Measurements from ENCODE around the gene FXYD4. TPM values are rescaled to one million over a fixed set of nuclear protein-coding genes. Genes with fewer than 3 reads are reported as not detected.

FXYD4 gene
- total and polyA plus RNA-seq, 4 experiments from 2014 or later = not detected

DNA sequence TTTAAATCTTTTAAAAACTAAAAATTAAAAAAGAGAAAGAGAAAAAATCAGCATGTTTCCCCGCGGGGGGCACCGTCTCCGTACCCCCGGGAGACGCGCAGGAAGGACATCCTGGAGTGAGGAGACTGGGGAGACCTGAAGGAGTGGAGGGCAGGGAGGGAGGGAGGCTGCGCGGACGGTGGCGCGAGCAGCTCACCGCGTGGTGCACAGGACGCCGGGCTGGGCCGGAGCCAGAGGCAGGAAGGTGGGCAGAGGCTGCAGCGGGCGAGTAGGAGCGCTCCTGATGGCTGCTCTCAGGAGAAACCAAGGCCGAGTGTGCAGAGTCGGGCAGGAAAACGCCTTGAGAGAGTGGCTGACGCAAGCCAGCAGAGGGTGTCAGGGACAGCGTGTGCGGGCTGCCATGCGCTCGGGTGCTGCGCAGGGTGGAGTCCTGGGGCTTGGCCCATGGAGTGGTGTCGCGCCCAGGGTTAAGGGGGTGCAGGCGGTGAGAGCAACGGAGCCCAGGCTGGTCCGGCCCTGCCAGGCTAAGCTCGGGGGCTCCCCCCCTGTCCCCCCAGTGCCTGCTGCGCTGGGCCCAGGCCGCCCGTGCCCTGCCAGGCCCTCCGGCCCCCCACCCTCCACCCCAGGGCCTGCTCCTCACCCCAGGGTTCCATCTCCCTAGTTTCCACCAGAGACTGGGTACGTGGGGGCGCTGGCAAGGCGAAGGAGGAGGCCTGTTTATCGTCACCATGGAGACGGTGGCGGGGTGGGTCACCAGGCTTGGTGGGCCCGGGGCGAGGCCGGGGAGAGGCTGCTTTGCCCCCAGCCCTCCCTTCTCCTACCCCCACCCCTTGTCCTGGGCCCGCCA lies 28.9 kb upstream of the FXYD4 start:
- Histone ChIP-seq H3K27me3 (ENCODE audit: insufficient read depth, low read length) (no peaks in the 10 kb centered on the region), H3K27ac (ENCODE audit: low read depth, low read length) (no peak overlapping the region), H3K9me3 (ENCODE audit: control insufficient read depth in 1 of 2, low read length in 2 of 2) (no peaks in the 10 kb centered on the region), H3K36me3 (ENCODE audit: insufficient read depth, low read length) (no peaks in the 10 kb centered on the region), H3K4me1 (ENCODE audit: insufficient read depth, low read length) (peaks cover 8% of the 10 kb centered on the region), H3K4me3 (ENCODE audit: low read length in 2 of 2) (no peak overlapping the region)
- Mint-ChIP-seq H3K4me1 (peaks cover 13 to 40% (median 20%) of the 10 kb centered on the region in 4 donors), H3K27me3 (peaks cover 3% of the 10 kb centered on the region in 2 donors), H3K27ac (no peak overlapping the region), H3K36me3 (no peaks in the 10 kb centered on the region), H3K9me3 (no peaks in the 10 kb centered on the region), H3K4me3 (no peak overlapping the region)
- no peak for DNase-seq
- ChIA-PET POLR2A (ENCODE audit: partially characterized antibody) (no interaction called here), CTCF (ENCODE audit: partially characterized antibody) (no interaction called here)
- intact Hi-C loops (cut with micrococcal nuclease) = no loop called here

DNA sequence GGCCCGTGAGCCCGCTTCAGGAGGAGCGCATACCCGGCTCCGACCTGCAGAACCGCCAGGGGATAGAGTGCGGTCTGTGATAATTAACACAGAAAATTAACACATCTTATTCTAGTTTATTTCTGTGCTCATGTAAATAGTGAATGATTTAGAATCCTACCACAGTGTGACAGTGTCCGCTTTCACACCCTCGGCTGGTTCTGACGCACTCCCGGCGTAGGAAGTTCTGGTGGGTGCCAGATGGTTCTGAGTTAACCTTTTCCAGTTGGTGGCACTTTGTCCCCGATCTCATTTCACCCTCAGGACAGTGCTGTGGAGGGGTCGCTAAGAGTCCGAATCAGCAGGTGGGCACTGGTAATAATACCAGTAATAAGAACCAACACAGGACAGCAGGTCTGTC lies 28.3 kb upstream of the FXYD4 start:
- Mint-ChIP-seq H3K4me1 (peaks cover 14 to 40% (median 23%) of the 10 kb centered on the region in 4 donors), H3K4me3 (no peak overlapping the region), H3K27me3 (peaks cover 3% of the 10 kb centered on the region in 2 donors), H3K36me3 (no peaks in the 10 kb centered on the region), H3K27ac (no peak overlapping the region), H3K9me3 (no peaks in the 10 kb centered on the region)
- no peak overlapping the region for H3K27ac ChIP-seq (ENCODE audit: low read depth, low read length)
- H3K4me1 ChIP-seq (ENCODE audit: insufficient read depth, low read length) = peaks cover 12% of the 10 kb centered on the region
- H3K4me3 ChIP-seq (ENCODE audit: low read length in 2 of 2) = no peak overlapping the region
- no peak for DNase-seq
- intact Hi-C loops (cut with micrococcal nuclease) = no loop called here
- H3K36me3 ChIP-seq (ENCODE audit: insufficient read depth, low read length) = no peaks in the 10 kb centered on the region
- H3K9me3 ChIP-seq (ENCODE audit: control insufficient read depth in 1 of 2, low read length in 2 of 2) = no peaks in the 10 kb centered on the region
- CTCF ChIA-PET (ENCODE audit: partially characterized antibody) = no interaction called here
- POLR2A ChIA-PET (ENCODE audit: partially characterized antibody) = no interaction called here
- H3K27me3 ChIP-seq (ENCODE audit: insufficient read depth, low read length) = no peaks in the 10 kb centered on the region

DNA sequence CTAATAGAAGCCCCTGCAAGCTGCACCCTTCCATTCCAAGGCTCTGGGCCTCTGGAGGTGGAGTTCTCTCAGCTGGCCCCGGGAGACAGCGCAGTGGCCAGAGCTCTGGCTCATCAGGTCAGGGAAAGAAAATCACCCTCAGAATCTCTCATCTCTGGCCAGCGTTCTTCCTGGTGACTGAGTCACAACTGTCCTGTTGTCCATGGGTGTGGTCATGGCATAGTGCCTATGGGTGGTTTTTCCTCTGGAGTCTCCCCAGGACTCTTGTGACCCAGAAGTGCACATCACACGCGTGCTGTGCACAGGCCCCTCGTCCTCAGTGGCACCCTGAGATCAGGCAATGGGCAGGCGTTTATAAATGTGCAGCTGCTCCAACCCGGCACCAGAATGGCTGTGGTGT lies 27.4 kb upstream of the FXYD4 start:
- H3K4me1 Mint-ChIP-seq = peaks cover 21 to 41% (median 27%) of the 10 kb centered on the region in 4 donors
- no peak for DNase-seq
- intact Hi-C loops (cut with micrococcal nuclease) = no loop called here
- peak overlapping the region in 3 of 7 donors; percentile 13 to 63 (median 57) for H3K27ac Mint-ChIP-seq
- H3K27me3 Mint-ChIP-seq = peaks cover 3 to 7% of the 10 kb centered on the region in 2 donors
- no peak overlapping the region for H3K4me3 ChIP-seq (ENCODE audit: low read length in 2 of 2)
- no peaks in the 10 kb centered on the region for H3K36me3 ChIP-seq (ENCODE audit: insufficient read depth, low read length)
- no peak overlapping the region for H3K27ac ChIP-seq (ENCODE audit: low read depth, low read length)
- H3K4me1 ChIP-seq (ENCODE audit: insufficient read depth, low read length) = peaks cover 20% of the 10 kb centered on the region
- H3K9me3 Mint-ChIP-seq = no peaks in the 10 kb centered on the region
- no peaks in the 10 kb centered on the region for H3K9me3 ChIP-seq (ENCODE audit: control insufficient read depth in 1 of 2, low read length in 2 of 2)
- CTCF ChIA-PET (ENCODE audit: partially characterized antibody) = interaction anchor here (1.5 to 2.0 kb wide), 2 partner anchors 51 to 78 kb away, joined by 4 to 13 read pairs; no protein-coding TSS in a partner anchor
- H3K36me3 Mint-ChIP-seq = no peaks in the 10 kb centered on the region
- no peaks in the 10 kb centered on the region for H3K27me3 ChIP-seq (ENCODE audit: insufficient read depth, low read length)
- POLR2A ChIA-PET (ENCODE audit: partially characterized antibody) = no interaction called here
- no peak overlapping the region for H3K4me3 Mint-ChIP-seq

DNA sequence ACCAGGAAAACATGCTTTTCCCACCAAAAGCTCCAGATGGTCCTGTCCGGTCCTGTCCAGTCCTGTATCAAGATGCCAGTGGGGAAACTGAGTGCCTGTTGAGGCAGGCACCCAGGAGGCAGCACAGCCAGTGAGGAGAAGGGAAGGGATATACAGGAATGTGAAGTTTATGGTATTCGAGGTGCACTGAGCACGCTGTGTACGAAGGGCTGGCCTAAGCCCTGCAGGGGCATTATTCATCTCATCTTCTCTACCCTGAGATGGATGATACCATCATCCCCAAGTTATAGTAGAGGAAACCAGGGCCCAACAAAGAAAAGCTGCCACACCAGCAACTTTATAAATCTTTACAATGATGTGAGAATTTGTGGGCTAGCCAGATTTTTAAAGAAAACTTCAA lies 23.4 kb upstream of the FXYD4 start:
- Mint-ChIP-seq H3K4me3 (peak overlapping the region in 1 of 8 donors; percentile 50), H3K9me3 (no peaks in the 10 kb centered on the region), H3K36me3 (no peaks in the 10 kb centered on the region), H3K27ac (peak overlapping the region in 5 of 7 donors; percentile 10 to 83 (median 38)), H3K27me3 (peaks cover 6 to 7% of the 10 kb centered on the region in 2 donors), H3K4me1 (peaks cover 16 to 31% (median 23%) of the 10 kb centered on the region in 4 donors)
- H3K36me3 ChIP-seq (ENCODE audit: insufficient read depth, low read length) = no peaks in the 10 kb centered on the region
- intact Hi-C loops (cut with micrococcal nuclease) = loop anchor here (1.0 to 5.0 kb wide), 8 partner anchors 14 to 595 kb away; partner anchors contain the start of gene CSGALNACT2
- H3K4me3 ChIP-seq (ENCODE audit: low read length in 2 of 2) = no peak overlapping the region
- peaks cover 20% of the 10 kb centered on the region for H3K4me1 ChIP-seq (ENCODE audit: insufficient read depth, low read length)
- no peak for DNase-seq
- H3K9me3 ChIP-seq (ENCODE audit: control insufficient read depth in 1 of 2, low read length in 2 of 2) = no peaks in the 10 kb centered on the region
- CTCF ChIA-PET (ENCODE audit: partially characterized antibody) = interaction anchor here (0.7 to 5.3 kb wide), 19 partner anchors 8 to 209 kb away, joined by 3 to 153 read pairs (median 5); no protein-coding TSS in a partner anchor
- no peaks in the 10 kb centered on the region for H3K27me3 ChIP-seq (ENCODE audit: insufficient read depth, low read length)
- POLR2A ChIA-PET (ENCODE audit: partially characterized antibody) = interaction anchor here (1.0 to 2.7 kb wide), 8 partner anchors 15 to 146 kb away, joined by 3 to 33 read pairs (median 7); partner anchors contain the start of gene RASGEF1A
- H3K27ac ChIP-seq (ENCODE audit: low read depth, low read length) = no peak overlapping the region

DNA sequence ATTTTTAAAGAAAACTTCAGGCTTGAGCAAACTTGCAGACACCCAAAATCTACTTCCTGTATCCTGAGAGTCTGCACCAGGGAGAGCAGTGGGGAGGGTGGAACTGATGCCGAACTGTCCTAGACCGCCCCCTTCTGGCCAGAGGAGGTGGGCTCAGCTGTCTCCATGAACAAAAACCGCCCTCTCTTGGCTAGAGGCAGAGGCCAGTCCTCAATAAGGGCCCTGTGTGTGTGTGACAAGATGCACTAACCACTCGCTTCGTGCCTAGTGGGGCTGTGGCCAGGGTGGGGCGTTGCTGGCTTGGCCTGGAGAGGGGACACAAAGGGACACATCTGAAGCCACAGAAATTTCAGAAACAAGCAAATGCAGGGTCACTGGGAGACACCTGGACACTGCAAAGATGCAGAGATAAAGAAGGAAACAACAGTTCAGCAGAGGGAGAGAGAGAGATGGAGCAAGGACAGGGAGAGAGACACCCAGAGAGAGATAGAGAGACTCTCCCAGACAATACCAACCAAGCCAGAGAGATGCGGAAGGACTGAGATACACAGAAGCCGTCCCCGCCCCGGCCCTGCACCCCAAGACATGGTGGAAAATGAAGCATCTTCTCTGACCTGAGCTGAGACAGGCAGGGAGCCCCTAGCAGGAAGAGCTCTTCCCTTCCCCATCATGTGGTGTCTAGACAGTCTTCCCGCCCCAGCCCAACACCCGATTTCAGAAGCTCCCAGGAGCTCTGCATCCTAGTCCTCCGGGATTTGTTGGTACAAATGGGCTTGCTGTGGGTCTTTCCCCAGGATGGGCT lies 22.7 kb upstream of the FXYD4 start:
- H3K9me3 ChIP-seq (ENCODE audit: control insufficient read depth in 1 of 2, low read length in 2 of 2) = no peaks in the 10 kb centered on the region
- no peaks in the 10 kb centered on the region for H3K9me3 Mint-ChIP-seq
- H3K4me1 Mint-ChIP-seq = peaks cover 16 to 30% (median 23%) of the 10 kb centered on the region in 4 donors
- H3K4me1 ChIP-seq (ENCODE audit: insufficient read depth, low read length) = peaks cover 20% of the 10 kb centered on the region
- H3K36me3 Mint-ChIP-seq = no peaks in the 10 kb centered on the region
- no peak overlapping the region for H3K4me3 ChIP-seq (ENCODE audit: low read length in 2 of 2)
- peak; percentile 85 to 87 (median 86) for DNase-seq
- CTCF ChIA-PET (ENCODE audit: partially characterized antibody) = interaction anchor here (0.7 to 5.3 kb wide), 35 partner anchors 8 to 209 kb away, joined by 3 to 153 read pairs (median 4); no protein-coding TSS in a partner anchor
- H3K27ac Mint-ChIP-seq = peak overlapping the region in 6 of 7 donors; percentile 36 to 83 (median 57)
- no peaks in the 10 kb centered on the region for H3K36me3 ChIP-seq (ENCODE audit: insufficient read depth, low read length)
- no peaks in the 10 kb centered on the region for H3K27me3 ChIP-seq (ENCODE audit: insufficient read depth, low read length)
- H3K27me3 Mint-ChIP-seq = peaks cover 6 to 7% of the 10 kb centered on the region in 2 donors
- intact Hi-C loops (cut with micrococcal nuclease) = loop anchor here (1.0 to 5.0 kb wide), 8 partner anchors 14 to 596 kb away; partner anchors contain the start of gene CSGALNACT2
- peak overlapping the region in 3 of 8 donors; percentile 27 to 50 (median 31) for H3K4me3 Mint-ChIP-seq
- no peak overlapping the region for H3K27ac ChIP-seq (ENCODE audit: low read depth, low read length)
- POLR2A ChIA-PET (ENCODE audit: partially characterized antibody) = interaction anchor here (0.7 to 2.7 kb wide), 9 partner anchors 15 to 146 kb away, joined by 3 to 33 read pairs (median 4); partner anchors contain the start of gene RASGEF1A

DNA sequence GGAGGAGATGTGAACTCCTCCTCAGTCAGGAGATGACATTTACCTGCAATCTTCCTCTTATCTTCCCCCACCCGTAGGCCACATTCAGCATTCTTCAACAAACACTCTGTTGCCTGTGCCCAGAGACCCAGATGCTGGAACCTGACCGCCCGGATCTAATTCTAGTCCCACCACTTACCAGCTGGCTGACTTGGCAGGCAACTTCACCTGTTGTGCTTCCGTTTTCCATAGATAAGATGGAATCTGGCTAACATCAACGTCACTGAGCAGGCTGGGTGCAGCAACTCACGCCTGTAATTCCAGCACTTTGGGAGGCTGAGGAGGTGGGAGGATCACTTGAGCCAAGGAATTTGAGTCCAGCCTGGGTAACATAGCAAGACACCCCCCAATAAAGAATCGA lies 21.3 kb upstream of the FXYD4 start:
- H3K36me3 Mint-ChIP-seq = no peaks in the 10 kb centered on the region

More for the DNA sequence above, 21.3 kb upstream of the FXYD4 start:
- peaks cover 6 to 7% of the 10 kb centered on the region in 2 donors for H3K27me3 Mint-ChIP-seq
- H3K27me3 ChIP-seq (ENCODE audit: insufficient read depth, low read length) = no peaks in the 10 kb centered on the region
- no peaks in the 10 kb centered on the region for H3K9me3 ChIP-seq (ENCODE audit: control insufficient read depth in 1 of 2, low read length in 2 of 2)
- intact Hi-C loops (cut with micrococcal nuclease) = no loop called here
- DNase-seq = no peak
- POLR2A ChIA-PET (ENCODE audit: partially characterized antibody) = interaction anchor here (1.1 to 1.6 kb wide), 3 partner anchors 10 to 84 kb away, joined by 3 to 7 read pairs (median 3); no protein-coding TSS in a partner anchor
- peaks cover 12% of the 10 kb centered on the region for H3K4me1 ChIP-seq (ENCODE audit: insufficient read depth, low read length)
- H3K4me3 ChIP-seq (ENCODE audit: low read length in 2 of 2) = no peak overlapping the region
- H3K9me3 Mint-ChIP-seq = no peaks in the 10 kb centered on the region
- peak overlapping the region in 1 of 8 donors; percentile 20 for H3K4me3 Mint-ChIP-seq
- no peak overlapping the region for H3K27ac ChIP-seq (ENCODE audit: low read depth, low read length)
- H3K27ac Mint-ChIP-seq = no peak overlapping the region
- H3K4me1 Mint-ChIP-seq = peaks cover 12 to 28% (median 14%) of the 10 kb centered on the region in 4 donors
- no peaks in the 10 kb centered on the region for H3K36me3 ChIP-seq (ENCODE audit: insufficient read depth, low read length)
- CTCF ChIA-PET (ENCODE audit: partially characterized antibody) = interaction anchor here (1.1 to 5.3 kb wide), 5 partner anchors 57 to 145 kb away, joined by 3 to 153 read pairs (median 13); no protein-coding TSS in a partner anchor

Measured in CD4-positive, alpha-beta memory T cell (primary cell).